GM10266 (cell line): ENCODE data around the gene PRMT2.
"Not testable (repeated sequence)": the region's sequence is repeated elsewhere in the genome, so short reads cannot be mapped to it uniquely, and the experiment has no call there.

ENCODE experiments used
- DNase-seq: peaks from one replicate; pipeline ENCODE4 v3.0.0; 2012; ENCODE audit errors: extremely low spot score
- CTCF ChIP-seq: IDR thresholded peaks from 2 replicates; pipeline ENCODE4 v1.5.1; 2012; ENCODE audit warnings: mild to moderate bottlenecking, low read depth; ENCODE audit not compliant: control insufficient read depth, insufficient read depth; ENCODE audit errors: missing control alignments

Gene PRMT2

GRCh38 chr21:46663754-46664153 is 28.3 kb downstream of the PRMT2 start:
- DNase-seq: no peak
- TF ChIP-seq CTCF: no peak

GRCh38 chr21:46664316-46664995 is 29.0 kb downstream of the PRMT2 start:
- no peak for TF ChIP-seq CTCF
- no peak for DNase-seq

GRCh38 chr21:46665566-46665965 is 30.1 kb downstream of the PRMT2 start:
- TF ChIP-seq CTCF: no peak

GRCh38 chr21:46666941-46667740 is 31.7 kb downstream of the PRMT2 start:
- DNase-seq: peak; percentile 52
- TF ChIP-seq CTCF: no peak

More at GRCh38 chr21:46665566-46665965, 30.1 kb downstream of the PRMT2 start:
- DNase-seq: no peak

GRCh38 chr21:46667741-46668380 is 32.4 kb downstream of the PRMT2 start:
- peak; percentile 64 for DNase-seq
- no peak for TF ChIP-seq CTCF

GRCh38 chr21:46668381-46668780 is 32.9 kb downstream of the PRMT2 start:
- TF ChIP-seq CTCF: no peak
- no peak for DNase-seq

GRCh38 chr21:46668904-46669303 is 33.4 kb downstream of the PRMT2 start:
- DNase-seq: not testable (repeated sequence)
